ENCODE results near the gene EIF3L. TPM values are rescaled to one million over a fixed set of nuclear protein-coding genes. Genes with fewer than 3 reads are reported as not detected.

EIF3L gene
- polyA plus RNA-seq, 1 of the 3 experiments (the other 2 are of a cell fraction), result 478 TPM

- Histone ChIP-seq H3K27ac (ENCODE audit: low read depth in 2 of 2, low read length in 1 of 2) (no peak overlapping the region), H3K9ac (no peak overlapping the region), H3F3A (replicated peaks; ENCODE audit: insufficient read depth) (no peaks in the 10 kb centered on the region), H3K9me2 (no peaks in the 10 kb centered on the region), H4K20me1 (ENCODE audit: insufficient read depth) (no peaks in the 10 kb centered on the region), H3K4me3 (ENCODE audit: low read depth in 2 of 2, low read length in 1 of 2) (no peak overlapping the region), H3K36me3 (replicated peaks in 1 of 2; ENCODE audit: control insufficient read depth in 1 of 2, insufficient read depth in 2 of 2, low read length in 1 of 2) (peaks cover 5 to 21% of the 10 kb centered on the region in 2 experiments), H3K4me2 (no peak overlapping the region), H3K27me3 (ENCODE audit: insufficient read depth) (no peaks in the 10 kb centered on the region; the same call in 1 of the 2 replicates), H2AFZ (ENCODE audit: low read depth) (no peak overlapping the region), H3K9me3 (no peaks in the 10 kb centered on the region), H3K79me2 (ENCODE audit: insufficient read depth) (no peaks in the 10 kb centered on the region), H3K4me1 (ENCODE audit: control insufficient read depth in 1 of 2, insufficient read depth in 2 of 2, low read depth in 1 of 2, low read length in 1 of 2) (no peaks in the 10 kb centered on the region)
- DNase-seq, result no peak
- 50% methylated on average over 7 of the region's 9 CpGs for WGBS (ENCODE audit: low lambda C conversion rate)
- ChIA-PET CTCF (interaction anchor here (0.7 to 4.2 kb wide), 2 partner anchors 9 to 36 kb away, joined by 4 to 29 read pairs; no protein-coding TSS in a partner anchor), POLR2A (no interaction called here)
- TF ChIP-seq JUND (IDR thresholded peaks at IDR 0.05) (no peak), IRF3 (IDR thresholded peaks at IDR 0.05; ENCODE audit: low read depth, low read length) (no peak), FOSL2 (IDR thresholded peaks at IDR 0.05; ENCODE audit: borderline replicate concordance, low read depth) (no peak), RCOR1 (IDR thresholded peaks at IDR 0.05; ENCODE audit: low read length) (no peak), YY1 (IDR thresholded peaks at IDR 0.05; ENCODE audit: low read depth) (no peak), MXI1 (IDR thresholded peaks at IDR 0.05; ENCODE audit: low read depth, low read length) (no peak)
Observed at GRCh38 chr22:37827056-37827455, 22.2 kb upstream of the EIF3L start.

- no peaks in the 10 kb centered on the region for H3K4me1 ChIP-seq (ENCODE audit: control insufficient read depth in 1 of 2, insufficient read depth in 2 of 2, low read depth in 1 of 2, low read length in 1 of 2)
- no peaks in the 10 kb centered on the region for H3K27me3 ChIP-seq (ENCODE audit: insufficient read depth)
- peaks cover 27 to 42% of the 10 kb centered on the region in 2 experiments for H3K36me3 ChIP-seq (replicated peaks in 1 of 2; ENCODE audit: control insufficient read depth in 1 of 2, insufficient read depth in 2 of 2, low read length in 1 of 2)
- 90% methylated on average over 12 of the region's 14 CpGs for WGBS (ENCODE audit: low lambda C conversion rate)
- no peaks in the 10 kb centered on the region for H4K20me1 ChIP-seq (ENCODE audit: insufficient read depth)
- no peaks in the 10 kb centered on the region for H3F3A ChIP-seq (replicated peaks; ENCODE audit: insufficient read depth)
- H3K9ac ChIP-seq, result no peak overlapping the region
- no peaks in the 10 kb centered on the region for H3K9me2 ChIP-seq
- ChIA-PET CTCF (interaction anchor here (1.5 kb wide), 1 partner anchor 33 kb away, joined by 3 read pairs; no protein-coding TSS in a partner anchor), POLR2A (no interaction called here)
- no peak for DNase-seq
- H3K27ac ChIP-seq (ENCODE audit: low read depth in 2 of 2, low read length in 1 of 2), result no peak overlapping the region
- H3K4me2 ChIP-seq, result no peak overlapping the region
- no peaks in the 10 kb centered on the region for H3K79me2 ChIP-seq (ENCODE audit: insufficient read depth)
- H2AFZ ChIP-seq (ENCODE audit: low read depth), result no peak overlapping the region
- H3K9me3 ChIP-seq, result no peaks in the 10 kb centered on the region
- H3K4me3 ChIP-seq (ENCODE audit: low read depth in 2 of 2, low read length in 1 of 2), result no peak overlapping the region
- TF ChIP-seq EZH2phosphoT487 (IDR thresholded peaks at IDR 0.05; ENCODE audit: borderline replicate concordance, low read depth), result no peak
- TF ChIP-seq USF1 (IDR thresholded peaks at IDR 0.05; ENCODE audit: borderline replicate concordance, low read depth), result no peak
- TF ChIP-seq RCOR1 (IDR thresholded peaks at IDR 0.05; ENCODE audit: low read length), result no peak
- no peak for TF ChIP-seq SIN3A (IDR thresholded peaks at IDR 0.05; ENCODE audit: borderline replicate concordance, low read depth, low read length)
- TF ChIP-seq TAF1 (IDR thresholded peaks at IDR 0.05; ENCODE audit: borderline replicate concordance, low read depth, low read length), result no peak
- no peak for TF ChIP-seq GATA2 (CRISPR knock-in tag; IDR thresholded peaks at IDR 0.05)
- TF ChIP-seq MXI1 (IDR thresholded peaks at IDR 0.05; ENCODE audit: low read depth, low read length), result no peak
- no peak for TF ChIP-seq NFIC (IDR thresholded peaks at IDR 0.05; ENCODE audit: borderline replicate concordance)
- no peak for TF ChIP-seq REST (IDR thresholded peaks at IDR 0.05; ENCODE audit: low read depth, low read length)
- TF ChIP-seq GABPA (IDR thresholded peaks at IDR 0.05; ENCODE audit: low read depth), result no peak
- TF ChIP-seq TCF12 (IDR thresholded peaks at IDR 0.05), result no peak
- no peak for TF ChIP-seq FOSL2 (IDR thresholded peaks at IDR 0.05; ENCODE audit: borderline replicate concordance, low read depth)
- no peak for TF ChIP-seq EP300 (IDR thresholded peaks at IDR 0.05; ENCODE audit: borderline replicate concordance in 1 of 2, low read depth in 1 of 2, low read length in 1 of 2)
- no peak for TF ChIP-seq JUND (IDR thresholded peaks at IDR 0.05)
- TF ChIP-seq ZBTB33 (IDR thresholded peaks at IDR 0.05; ENCODE audit: borderline replicate concordance, low read depth), result no peak
- TF ChIP-seq CHD2 (IDR thresholded peaks at IDR 0.05; ENCODE audit: low read length, partially characterized antibody), result no peak
- no peak for TF ChIP-seq RAD21 (IDR thresholded peaks at IDR 0.05; ENCODE audit: low read length)
Observed at GRCh38 chr22:37830093-37830842, 19.0 kb upstream of the EIF3L start.

Measured in SK-N-SH (cell line).